ENCODE measurements around the gene RAC2.
"Not testable (repeated sequence)": the region's sequence is repeated elsewhere in the genome, so short reads cannot be mapped to it uniquely, and the experiment has no call there.

The RAC2 gene

GRCh38 chr22:37204045-37204655 lies 39.9 kb downstream of the RAC2 start:
- DNase-seq (ENCODE audit: low spot score) = no peak

DNA sequence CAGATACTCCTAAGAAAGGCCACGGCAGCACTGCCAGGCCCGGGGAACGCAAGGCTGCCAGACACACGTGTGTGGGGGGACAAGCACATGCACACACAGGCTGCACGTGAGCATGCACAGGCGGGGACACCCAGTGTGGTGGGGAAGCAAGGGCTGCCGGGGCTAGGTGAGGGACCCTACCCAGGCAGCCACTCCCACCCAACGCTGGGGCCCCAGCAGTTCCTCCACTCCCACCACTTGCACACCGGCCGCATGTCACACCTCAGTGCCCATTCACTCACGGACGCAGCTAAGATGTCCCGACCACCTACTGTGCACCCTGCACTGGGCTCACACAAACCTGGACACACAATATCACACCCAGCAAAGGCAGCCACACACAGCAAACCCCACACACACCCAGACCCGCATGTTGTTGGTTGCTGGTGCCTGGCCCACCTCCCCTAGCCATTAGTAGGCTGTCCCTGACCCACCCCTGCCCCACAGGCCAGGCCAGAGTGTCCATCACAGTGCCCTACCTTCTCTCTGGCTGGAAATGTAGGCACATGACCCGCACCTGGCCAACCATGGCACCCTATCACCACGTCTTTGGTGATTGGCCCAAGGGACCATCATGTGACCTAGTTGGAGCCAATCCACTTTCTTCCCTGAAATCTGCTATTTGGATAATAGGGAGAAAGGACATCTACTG lies 40.6 kb downstream of the RAC2 start:
- DNase-seq (ENCODE audit: low spot score) = no peak

- DNase-seq (ENCODE audit: low spot score) = no peak
Observed at GRCh38 chr22:37202716-37203115, 41.4 kb downstream of the RAC2 start.

DNA sequence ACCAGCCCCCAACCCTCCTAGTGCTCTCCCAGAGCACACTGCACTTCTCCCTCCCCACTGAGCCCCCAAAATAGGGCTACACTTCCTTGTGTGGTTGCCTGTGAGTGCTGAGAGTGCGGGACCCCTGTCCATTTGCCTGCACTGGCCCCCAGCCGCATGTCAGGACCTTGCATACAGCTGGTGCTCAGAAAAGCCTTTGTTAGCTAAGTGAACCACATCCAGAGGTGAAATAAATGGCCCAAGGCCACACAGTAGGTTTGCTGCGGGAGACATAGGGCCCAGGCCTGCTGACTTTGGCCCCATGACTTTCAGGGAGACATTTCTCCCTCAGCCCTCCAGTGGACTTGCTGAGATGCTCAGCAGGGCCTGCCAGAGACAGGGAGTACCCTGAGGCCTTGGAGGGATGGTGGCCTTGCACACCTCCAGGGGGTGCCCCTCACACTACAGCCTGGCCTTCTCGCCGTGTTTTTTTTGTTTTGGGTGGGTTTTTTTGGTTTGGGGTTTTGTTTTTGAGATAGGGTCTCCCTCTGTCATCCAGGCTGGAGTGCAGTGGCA lies 42.0 kb downstream of the RAC2 start:
- DNase-seq (ENCODE audit: low spot score) = no peak

DNA sequence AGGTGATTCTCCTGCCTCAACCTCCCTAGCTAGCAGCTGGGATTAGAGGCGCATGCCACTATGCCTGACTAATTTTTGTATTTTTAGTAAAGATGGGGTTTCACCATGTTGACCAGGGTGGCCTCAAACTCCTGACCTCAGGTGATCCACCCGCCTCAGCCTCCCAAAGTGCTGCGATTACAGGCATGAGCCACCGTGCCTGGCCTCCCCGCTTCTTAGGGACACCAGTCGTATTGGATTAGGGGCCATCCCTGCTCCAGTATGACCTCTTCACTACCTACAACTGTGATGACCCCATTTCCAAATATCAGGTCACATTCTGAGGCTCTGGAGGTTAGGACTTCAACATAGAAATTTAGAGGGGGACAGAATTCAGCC lies 42.6 kb downstream of the RAC2 start:
- not testable (repeated sequence) for DNase-seq (ENCODE audit: low spot score)

GRCh38 chr22:37199760-37200108 lies 44.3 kb downstream of the RAC2 start:
- DNase-seq (ENCODE audit: low spot score) = no peak

GRCh38 chr22:37199103-37199759 lies 44.8 kb downstream of the RAC2 start:
- DNase-seq (ENCODE audit: low spot score) = peak; percentile 97

DNA sequence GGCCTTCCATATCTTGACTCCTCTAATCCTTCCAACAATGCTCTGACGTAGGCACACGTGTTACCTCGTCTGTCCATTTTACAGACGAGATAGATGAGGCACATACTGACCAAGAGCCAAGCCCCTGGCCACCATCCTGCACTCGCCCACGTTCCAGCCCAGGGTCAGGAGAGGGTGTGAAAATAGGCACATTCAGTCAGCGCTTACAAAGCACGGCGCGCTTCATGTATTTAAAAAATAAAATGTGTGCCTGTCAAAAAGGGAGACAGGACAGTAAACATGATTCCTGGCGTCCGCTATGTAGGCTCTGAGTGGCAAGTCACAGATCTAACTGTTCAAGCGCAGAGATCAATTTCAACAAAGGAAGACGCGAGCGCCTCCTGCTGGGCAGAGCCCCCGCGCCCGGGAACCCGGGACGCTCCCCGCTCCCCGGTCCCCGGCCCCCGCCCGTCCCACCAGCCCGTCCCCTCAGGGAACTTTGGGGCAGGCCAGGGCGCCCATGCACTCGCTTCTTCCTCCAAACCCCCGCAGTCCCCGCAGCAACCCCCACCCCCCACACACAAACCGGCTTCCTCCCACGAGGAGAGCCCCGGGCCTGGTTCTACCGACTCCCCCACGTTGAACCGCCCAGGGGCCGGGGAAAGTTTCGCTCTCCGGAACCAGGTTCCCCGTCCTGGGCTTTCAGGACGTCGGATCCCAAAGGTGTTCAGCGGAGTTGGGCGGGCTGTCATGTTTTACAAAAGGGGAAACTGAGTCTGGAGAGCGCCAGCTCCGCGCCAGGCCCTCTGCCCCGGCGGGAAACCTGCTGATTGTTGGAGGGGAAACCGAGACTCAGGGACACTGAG lies 45.6 kb downstream of the RAC2 start:
- peak; percentile 74 for DNase-seq (ENCODE audit: low spot score)

DNA sequence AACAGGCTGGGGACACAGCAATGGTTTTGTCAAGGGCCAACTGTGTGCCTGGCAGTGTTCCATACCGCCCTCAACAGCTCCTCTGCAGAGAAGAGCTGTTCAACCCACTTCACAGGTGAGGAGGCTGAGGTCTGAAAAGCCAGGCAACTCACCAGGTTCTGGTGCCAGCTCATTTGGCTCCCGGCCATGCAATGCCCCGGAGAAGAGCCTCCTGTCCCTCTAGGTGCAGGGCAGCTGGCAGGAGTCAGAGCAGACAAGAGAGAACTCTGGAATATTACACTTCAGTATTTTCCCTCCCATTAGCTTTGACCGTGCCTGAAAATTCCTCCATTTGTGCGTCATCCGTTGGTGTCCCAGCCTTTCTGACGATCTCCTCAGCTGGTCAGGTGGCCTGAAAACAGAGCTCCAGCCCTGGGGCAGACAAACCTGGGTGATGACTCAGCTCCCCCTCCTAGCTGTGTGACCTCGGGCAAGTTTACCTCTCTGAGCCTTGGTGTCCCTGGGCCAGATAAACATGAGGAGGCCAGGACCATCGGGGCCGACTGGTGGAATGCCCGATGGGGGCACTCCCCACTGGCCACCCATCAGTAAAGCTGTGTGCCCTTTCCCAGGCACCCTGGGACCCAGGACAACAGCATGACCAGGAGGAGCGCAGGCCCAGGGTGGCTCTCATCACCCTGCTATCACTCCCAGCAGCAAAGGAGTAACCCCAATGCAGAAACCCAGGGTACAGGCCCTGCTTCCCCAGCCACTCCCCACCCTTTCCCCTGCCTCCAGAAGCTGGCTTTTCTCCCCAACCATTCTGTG lies 46.4 kb downstream of the RAC2 start:
- no peak for DNase-seq (ENCODE audit: low spot score)

DNA sequence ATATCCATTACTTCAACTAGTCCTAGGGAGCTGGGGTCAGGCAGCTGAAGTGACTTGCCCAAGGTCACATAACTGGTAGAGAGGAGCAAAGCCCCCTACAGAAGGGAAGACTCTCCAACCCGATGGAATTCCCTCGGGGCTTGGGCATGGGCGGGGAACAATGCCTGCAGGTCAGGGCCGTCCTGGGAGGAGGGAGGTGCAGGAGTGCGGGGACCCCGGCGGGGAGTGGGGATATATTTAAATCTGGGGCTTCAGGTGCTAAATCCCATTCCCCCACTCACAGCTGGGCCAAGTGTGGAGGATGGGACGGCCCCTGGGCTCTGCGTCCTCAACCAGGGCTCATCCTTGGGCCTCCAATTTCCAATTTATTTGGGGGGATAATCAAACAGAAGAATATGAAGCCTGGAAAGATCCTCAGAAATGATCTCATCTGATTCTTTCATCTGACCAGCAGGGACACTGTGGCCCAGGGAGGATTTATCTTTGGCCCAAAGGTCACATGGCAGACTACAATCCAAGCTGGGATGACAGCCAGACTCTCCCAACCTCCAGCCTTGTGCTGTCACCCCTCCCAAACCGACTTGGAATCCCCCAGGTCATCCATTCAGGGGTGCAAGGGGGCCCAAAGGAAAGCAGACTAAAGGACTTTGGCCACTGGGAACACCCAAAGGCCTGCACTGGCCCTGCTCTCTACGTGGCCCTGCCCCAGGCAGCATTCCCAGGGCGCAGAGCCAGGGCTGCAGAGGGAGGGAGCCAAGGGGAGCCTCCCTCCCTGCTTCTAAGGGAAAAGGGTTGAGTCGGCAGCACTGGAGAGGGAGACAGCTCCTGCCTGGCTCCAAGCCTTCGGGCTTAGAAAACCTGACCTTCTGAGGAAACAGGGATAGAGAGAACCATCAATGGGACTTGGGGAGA lies 47.3 kb downstream of the RAC2 start:
- no peak for DNase-seq (ENCODE audit: low spot score)

DNA sequence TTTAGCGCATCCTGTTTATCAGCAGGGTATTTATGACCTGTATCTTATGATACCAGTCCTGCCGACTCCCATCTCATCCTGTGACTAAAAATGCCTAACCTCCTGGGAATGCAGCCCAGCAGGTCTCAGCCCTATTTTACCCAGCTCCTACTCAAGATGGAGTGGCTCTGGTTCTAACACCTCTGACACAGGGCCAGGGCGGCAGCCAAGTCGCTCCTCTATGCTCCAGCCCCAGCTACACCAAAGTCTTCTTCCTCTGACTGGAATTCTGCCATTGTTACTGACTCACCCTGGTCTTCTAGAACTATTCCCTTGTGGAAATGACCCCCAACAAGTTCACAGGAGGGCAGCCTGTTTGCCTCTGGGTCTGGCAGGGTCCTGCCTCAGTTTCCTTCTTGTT lies 48.1 kb downstream of the RAC2 start:
- DNase-seq (ENCODE audit: low spot score) = no peak

GRCh38 chr22:37194750-37195149 lies 49.3 kb downstream of the RAC2 start:
- no peak for DNase-seq (ENCODE audit: low spot score)

DNA sequence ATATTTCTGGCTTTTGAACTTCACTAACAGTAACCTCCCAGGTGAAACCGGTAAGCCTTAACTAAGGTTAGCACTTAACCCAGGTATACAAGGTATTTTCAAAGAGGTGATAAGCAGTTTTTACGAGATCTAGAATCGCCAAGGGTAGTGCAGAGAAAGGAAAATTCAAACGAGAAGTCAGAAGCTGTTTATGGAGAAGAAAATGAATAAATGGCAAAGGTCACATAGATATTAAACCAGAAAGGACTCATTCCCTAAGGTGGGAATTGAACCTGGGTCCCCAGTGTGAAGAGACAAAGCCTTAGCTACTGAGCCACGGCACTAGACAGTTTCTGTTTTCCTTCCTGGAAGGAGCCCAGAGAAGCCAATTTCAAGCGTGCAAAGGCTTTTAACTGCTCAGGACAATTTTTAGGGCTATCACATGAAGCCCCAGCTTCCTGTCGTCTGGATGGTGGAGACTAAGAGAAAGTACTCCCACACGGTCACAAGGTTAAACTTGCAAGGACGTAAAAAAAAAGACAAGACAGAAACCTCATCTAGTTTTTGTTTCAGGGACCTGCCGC lies 50.4 kb downstream of the RAC2 start:
- no peak for DNase-seq (ENCODE audit: low spot score)

DNA sequence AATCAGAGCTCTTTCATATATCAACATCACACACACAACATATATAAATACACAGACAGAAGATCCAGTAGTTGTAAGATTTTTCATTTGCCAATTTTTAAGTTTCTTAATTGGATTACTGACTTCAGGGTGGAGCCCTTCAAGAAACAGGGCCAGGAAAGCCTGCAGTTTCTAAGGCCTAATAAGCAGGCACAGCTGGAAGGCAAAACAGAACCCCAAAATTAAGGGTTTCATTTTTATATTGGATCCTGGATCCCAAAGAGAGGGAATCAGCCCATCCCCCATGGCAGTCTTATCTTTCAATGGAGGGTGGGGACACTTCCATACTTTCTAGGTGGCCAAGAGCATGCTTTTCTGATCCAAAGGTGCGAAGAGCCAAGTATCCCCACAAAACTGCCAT lies 51.3 kb downstream of the RAC2 start:
- DNase-seq (ENCODE audit: low spot score) = no peak

DNA sequence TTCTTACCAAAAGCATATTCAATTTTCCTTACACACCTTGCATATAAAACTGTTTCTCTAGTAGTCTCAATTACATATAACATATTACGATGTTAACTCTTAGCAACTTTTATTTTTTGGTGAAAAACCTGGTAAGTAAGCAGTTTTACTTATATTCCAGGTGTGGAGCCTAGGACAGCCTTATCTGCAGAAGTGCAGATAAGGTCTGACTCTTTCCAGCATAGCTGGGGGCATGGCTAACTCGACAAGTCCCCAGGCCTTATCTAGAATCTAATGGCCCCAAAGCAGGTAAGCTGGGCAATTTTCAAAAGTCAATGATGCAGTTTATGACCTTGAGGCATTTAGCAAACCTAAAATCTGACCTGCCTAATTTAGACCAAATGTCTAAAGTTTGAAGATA lies 51.9 kb downstream of the RAC2 start:
- DNase-seq (ENCODE audit: low spot score) = no peak

- DNase-seq (ENCODE audit: low spot score) = no peak
Observed at GRCh38 chr22:37190262-37190780, 53.7 kb downstream of the RAC2 start.

DNA sequence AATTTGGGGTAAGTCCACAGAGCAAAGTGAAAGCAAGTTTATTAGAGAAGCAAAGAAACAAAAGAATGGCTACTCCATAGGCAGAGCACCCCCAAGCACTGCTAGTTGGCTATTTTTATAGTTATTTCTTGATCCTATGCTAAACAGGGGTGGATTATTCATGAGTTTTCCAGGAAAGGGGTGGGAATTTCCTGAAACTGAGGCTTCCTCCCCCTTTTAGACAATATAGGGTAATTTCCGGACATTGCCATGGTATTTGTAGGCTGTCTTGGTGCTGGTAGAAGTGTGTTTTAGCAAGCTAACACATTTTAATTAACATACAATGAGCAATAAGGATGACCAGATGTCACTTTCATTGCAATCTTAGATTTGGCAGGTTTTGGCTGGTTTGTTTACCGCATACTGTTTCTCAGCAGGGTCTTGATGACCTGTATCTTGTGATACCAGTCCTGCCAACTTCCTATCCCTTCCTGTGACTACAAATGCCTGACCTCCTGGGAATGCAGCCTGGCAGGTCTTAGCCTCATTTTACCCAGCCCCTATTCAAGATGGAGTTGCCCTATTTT lies 55.1 kb downstream of the RAC2 start:
- DNase-seq (ENCODE audit: low spot score) = no peak

DNA sequence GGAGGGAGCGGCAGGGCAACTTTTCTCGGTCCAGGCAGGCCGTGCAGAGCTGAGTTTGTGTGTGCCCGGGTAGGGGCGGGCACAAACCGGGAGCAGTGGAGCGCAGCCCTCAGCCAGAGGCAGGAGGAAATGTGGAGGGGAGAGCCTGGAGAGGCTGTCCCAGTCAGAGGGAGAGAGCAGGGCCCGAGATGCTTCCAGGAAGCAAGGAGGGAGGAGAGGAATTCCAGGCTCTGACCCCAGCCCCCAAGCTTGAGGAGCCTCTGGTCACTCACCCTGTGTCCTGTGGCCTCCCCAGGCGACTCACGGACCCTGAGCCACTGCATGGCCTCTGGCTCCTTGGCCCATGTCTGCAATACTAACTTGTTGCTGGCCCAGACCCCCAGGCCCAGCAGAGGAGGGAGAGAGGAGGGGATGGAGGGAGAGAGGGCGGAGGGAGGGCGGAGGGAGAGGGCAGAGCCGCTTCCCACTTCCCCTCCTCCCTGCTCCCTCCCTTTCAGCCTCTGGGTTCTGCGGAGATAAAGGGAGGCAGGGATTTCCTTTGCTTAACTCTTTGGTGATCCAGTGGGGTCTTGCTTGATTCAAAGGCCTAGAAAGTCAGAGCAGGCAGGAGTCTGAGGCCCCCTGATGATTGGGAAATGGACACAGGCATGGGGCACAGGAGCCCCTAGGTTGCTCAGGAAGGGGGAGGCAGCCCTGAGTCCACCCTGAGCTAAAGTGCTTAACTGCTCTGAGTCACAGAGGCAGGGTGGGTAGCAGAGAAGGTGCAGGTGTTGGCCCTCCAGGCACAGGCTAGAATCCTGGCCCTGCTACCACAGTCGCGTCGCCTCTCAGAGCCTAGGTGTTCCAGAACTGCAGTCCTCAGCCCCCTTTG lies 55.9 kb downstream of the RAC2 start, which contains the start of gene C1QTNF6:
TSS of gene C1QTNF6 (minus strand) at position 357 of the 871 bp plus-strand sequence. CDS start at position 323, 34 bp downstream.
- no peak for DNase-seq (ENCODE audit: low spot score)

GRCh38 chr22:37187552-37187890 lies 56.5 kb downstream of the RAC2 start:
- DNase-seq (ENCODE audit: low spot score) = no peak
